SK-N-MC (cell line): ENCODE results near the gene CHST12.
"Not testable (repeated sequence)": the region's sequence is repeated elsewhere in the genome, so short reads cannot be mapped to it uniquely, and the experiment has no call there.

ENCODE experiments used
- DNase-seq: peaks from one replicate; pipeline ENCODE4 v3.0.0-alpha.2; 2011; ENCODE audit warnings: low read depth, low spot score
- H3K27ac ChIP-seq: fragments of 200-600 bp; sonication (generic); 2 replicates; pipeline ENCODE4 v1.5.1; 2016; ENCODE audit warnings: mixed run types
- H3K36me3 ChIP-seq: fragments of 200-600 bp; sonication (generic); 2 replicates; pipeline ENCODE4 v1.6.1; 2017; ENCODE audit warnings: antibody characterized with exemption, low read length, mixed read lengths; ENCODE audit not compliant: insufficient read depth
- H3K4me3 ChIP-seq: fragments of 200-600 bp; sonication (generic); 2 replicates; pipeline ENCODE4 v1.5.1; 2016
- H3K9ac ChIP-seq: fragments of 200-600 bp; sonication (generic); 2 replicates; pipeline ENCODE4 v1.8.0; 2017; ENCODE audit warnings: mixed run types, mixed read lengths; ENCODE audit not compliant: insufficient read length
- H3K9me3 ChIP-seq: fragments of 200-600 bp; sonication (generic); 2 replicates; pipeline ENCODE4 v1.6.1; 2017; ENCODE audit warnings: low read depth, mild to moderate bottlenecking, antibody characterized with exemption, low read length, moderate library complexity, mixed read lengths
- EZH2 ChIP-seq: fragments of 200-600 bp; sonication (generic); IDR thresholded peaks from one replicate; pipeline ENCODE4 v1.6.1; 2017; ENCODE audit warnings: antibody characterized with exemption
- FOXP2 ChIP-seq: optimal IDR thresholded peaks from 2 replicates; pipeline ENCODE3; 2011; ENCODE audit warnings: mild to moderate bottlenecking, moderate library complexity; ENCODE audit not compliant: insufficient read depth; ENCODE audit errors: extremely low read length, control extremely low read depth
- POLR2AphosphoS5 ChIP-seq: IDR thresholded peaks from 2 replicates; pipeline ENCODE4 v1.6.1; 2012; ENCODE audit warnings: mild to moderate bottlenecking, low read depth, low read length, borderline replicate concordance

CHST12 gene

DNA sequence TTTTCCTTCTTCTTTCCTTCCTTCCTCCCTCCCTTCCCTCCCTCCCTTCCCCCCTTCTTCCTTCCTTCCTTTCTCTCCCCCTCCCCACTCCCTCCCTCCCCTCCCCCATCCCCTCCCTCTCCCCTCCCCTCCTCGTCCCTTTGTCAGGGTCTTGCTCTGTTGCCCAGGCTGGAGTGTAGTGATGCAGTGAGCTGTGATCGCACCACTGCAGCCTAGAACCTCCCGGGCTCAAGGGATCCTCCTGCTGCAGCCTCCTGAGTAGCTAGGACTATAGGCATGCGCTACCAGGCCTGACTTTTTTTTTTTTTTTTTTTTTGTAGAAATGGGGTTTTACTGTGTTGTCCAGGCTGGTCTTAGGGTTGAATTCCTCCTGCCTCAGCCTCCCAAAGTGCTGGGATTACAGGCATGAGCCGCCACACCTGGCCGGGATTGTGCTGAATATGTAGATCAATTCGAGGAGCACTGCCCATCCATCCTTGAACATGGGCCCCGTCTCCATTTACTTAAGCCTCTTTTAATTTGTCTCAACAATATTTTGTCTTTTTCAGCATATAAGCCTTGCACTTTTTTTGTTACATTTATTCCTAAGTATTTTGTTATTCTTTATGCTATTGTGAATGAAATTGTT, 49.3 kb downstream of the CHST12 start:
- H3K9ac ChIP-seq = no peak overlapping the region
- H3K4me3 ChIP-seq = no peak overlapping the region
- no peak for DNase-seq
- H3K9me3 ChIP-seq = no peaks in the 10 kb centered on the region
- no peak overlapping the region for H3K27ac ChIP-seq
- no peak for TF ChIP-seq EZH2
- no peak for TF ChIP-seq FOXP2
- TF ChIP-seq POLR2AphosphoS5 = no peak
- H3K36me3 ChIP-seq = no peaks in the 10 kb centered on the region

- H3K36me3 ChIP-seq, H3K27ac ChIP-seq, H3K4me3 ChIP-seq, H3K9me3 ChIP-seq, H3K9ac ChIP-seq, DNase-seq: not testable (repeated sequence)
Observed at GRCh38 chr7:2453849-2454248, 50.4 kb downstream of the CHST12 start.

DNA sequence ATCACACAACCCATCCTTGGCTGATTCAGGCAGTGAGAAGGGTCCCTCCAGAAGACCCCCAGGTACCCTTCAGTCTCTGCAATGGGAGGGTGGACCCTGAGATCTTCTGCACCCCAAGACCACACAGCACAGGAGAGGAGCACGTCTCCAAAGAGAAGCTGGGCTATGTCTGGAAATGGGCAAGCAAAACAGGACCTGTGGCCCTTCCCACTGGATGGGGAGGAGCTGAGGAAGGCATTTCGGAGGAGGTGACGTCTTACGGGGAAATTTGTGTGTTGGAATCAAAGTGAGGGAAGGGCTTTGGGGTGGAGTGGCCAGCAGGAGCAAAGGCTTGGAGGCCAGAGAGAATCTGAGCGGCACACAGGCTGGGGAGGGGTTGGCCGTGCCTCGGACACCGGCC, 56.3 kb downstream of the CHST12 start:
- DNase-seq = no peak
- no peaks in the 10 kb centered on the region for H3K36me3 ChIP-seq
- no peaks in the 10 kb centered on the region for H3K9me3 ChIP-seq
- TF ChIP-seq EZH2 = no peak
- no peak for TF ChIP-seq POLR2AphosphoS5
- TF ChIP-seq FOXP2 = no peak
- no peak overlapping the region for H3K27ac ChIP-seq
- no peak overlapping the region for H3K9ac ChIP-seq
- no peak overlapping the region for H3K4me3 ChIP-seq

GRCh38 chr7:2460188-2460587, 56.8 kb downstream of the CHST12 start:
- H3K27ac ChIP-seq = no peak overlapping the region
- no peak overlapping the region for H3K9ac ChIP-seq
- TF ChIP-seq FOXP2 (no peak), EZH2 (no peak), POLR2AphosphoS5 (no peak)
- no peak overlapping the region for H3K4me3 ChIP-seq
- H3K36me3 ChIP-seq = no peaks in the 10 kb centered on the region
- no peaks in the 10 kb centered on the region for H3K9me3 ChIP-seq
- DNase-seq = no peak

DNA sequence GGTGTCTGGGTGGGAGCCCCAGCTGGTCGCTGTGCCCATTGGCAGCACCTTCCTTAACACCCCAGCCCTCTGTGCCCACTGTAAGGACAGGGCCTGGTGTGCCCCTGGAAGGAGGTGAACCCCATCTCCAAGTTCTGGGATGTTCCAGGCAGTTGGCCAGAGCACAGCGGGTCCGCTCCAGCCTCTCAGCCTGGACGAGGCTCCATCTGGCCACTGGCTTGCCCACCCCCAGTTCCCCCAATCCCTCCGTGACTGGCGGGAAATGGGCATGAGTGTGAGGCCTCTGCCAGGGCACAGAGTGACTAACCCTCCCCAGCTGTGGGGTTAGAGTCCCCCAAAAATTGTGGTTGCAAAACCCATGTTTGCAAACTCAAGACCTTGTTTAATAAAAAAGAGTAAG, 57.2 kb downstream of the CHST12 start:
- H3K36me3 ChIP-seq = no peaks in the 10 kb centered on the region
- no peak overlapping the region for H3K9ac ChIP-seq
- H3K27ac ChIP-seq = no peak overlapping the region
- no peak for DNase-seq
- no peak overlapping the region for H3K4me3 ChIP-seq
- TF ChIP-seq FOXP2 = no peak
- no peak for TF ChIP-seq POLR2AphosphoS5
- no peak for TF ChIP-seq EZH2
- H3K9me3 ChIP-seq = no peaks in the 10 kb centered on the region

- no peak overlapping the region for H3K27ac ChIP-seq
- H3K9me3 ChIP-seq = no peaks in the 10 kb centered on the region
- H3K36me3 ChIP-seq = no peaks in the 10 kb centered on the region
- no peak overlapping the region for H3K9ac ChIP-seq
- no peak for TF ChIP-seq POLR2AphosphoS5
- TF ChIP-seq EZH2 = no peak
- no peak for TF ChIP-seq FOXP2
- no peak for DNase-seq
- H3K4me3 ChIP-seq = no peak overlapping the region
Observed at GRCh38 chr7:2461268-2462026, 58.0 kb downstream of the CHST12 start.

GRCh38 chr7:2462731-2463130, 59.3 kb downstream of the CHST12 start:
- Histone ChIP-seq H3K9me3 (no peaks in the 10 kb centered on the region), H3K27ac (no peak overlapping the region), H3K4me3 (no peak overlapping the region), H3K36me3 (no peaks in the 10 kb centered on the region), H3K9ac (no peak overlapping the region)
- DNase-seq = no peak
- TF ChIP-seq EZH2 (no peak), FOXP2 (no peak), POLR2AphosphoS5 (no peak)

GRCh38 chr7:2465928-2466327, 62.5 kb downstream of the CHST12 start:
- H3K36me3 ChIP-seq = no peaks in the 10 kb centered on the region
- H3K9me3 ChIP-seq = no peaks in the 10 kb centered on the region
- no peak overlapping the region for H3K4me3 ChIP-seq
- no peak overlapping the region for H3K9ac ChIP-seq
- H3K27ac ChIP-seq = no peak overlapping the region
- no peak for DNase-seq
- TF ChIP-seq EZH2 (no peak), POLR2AphosphoS5 (no peak), FOXP2 (no peak)

DNA sequence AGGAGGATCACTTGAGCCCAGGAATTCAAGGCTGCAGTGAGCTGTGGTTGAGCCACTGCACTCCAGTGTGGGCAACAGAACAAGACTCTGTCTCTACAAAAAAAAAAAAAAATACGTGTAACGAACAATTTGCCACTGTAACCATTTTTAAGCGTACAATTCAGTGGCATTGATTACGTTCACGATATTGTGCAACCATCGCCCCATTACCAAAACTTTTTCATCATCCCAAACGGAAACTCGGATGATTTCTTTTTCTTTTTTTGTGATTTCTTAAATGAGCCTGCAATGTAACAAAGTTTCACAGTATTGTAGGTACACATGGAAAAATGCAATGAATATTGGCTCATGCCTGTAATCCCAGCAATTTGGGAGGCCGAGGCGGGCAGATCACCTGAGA, 63.3 kb downstream of the CHST12 start:
- no peak overlapping the region for H3K27ac ChIP-seq
- TF ChIP-seq FOXP2 = no peak
- TF ChIP-seq EZH2 = no peak
- TF ChIP-seq POLR2AphosphoS5 = no peak

More for the DNA sequence above, 63.3 kb downstream of the CHST12 start:
- no peak overlapping the region for H3K9ac ChIP-seq
- no peaks in the 10 kb centered on the region for H3K36me3 ChIP-seq
- H3K4me3 ChIP-seq = no peak overlapping the region
- DNase-seq = no peak
- H3K9me3 ChIP-seq = no peaks in the 10 kb centered on the region
